GM19099 (cell line): Measurements from ENCODE around the gene NEURL3.

Experiments
- POLR2A ChIP-seq: IDR thresholded peaks from 3 replicates; pipeline ENCODE4 v1.6.1; 2011; ENCODE audit warnings: low read depth; ENCODE audit not compliant: insufficient read length; ENCODE audit errors: extremely low read depth

The NEURL3 gene

DNA sequence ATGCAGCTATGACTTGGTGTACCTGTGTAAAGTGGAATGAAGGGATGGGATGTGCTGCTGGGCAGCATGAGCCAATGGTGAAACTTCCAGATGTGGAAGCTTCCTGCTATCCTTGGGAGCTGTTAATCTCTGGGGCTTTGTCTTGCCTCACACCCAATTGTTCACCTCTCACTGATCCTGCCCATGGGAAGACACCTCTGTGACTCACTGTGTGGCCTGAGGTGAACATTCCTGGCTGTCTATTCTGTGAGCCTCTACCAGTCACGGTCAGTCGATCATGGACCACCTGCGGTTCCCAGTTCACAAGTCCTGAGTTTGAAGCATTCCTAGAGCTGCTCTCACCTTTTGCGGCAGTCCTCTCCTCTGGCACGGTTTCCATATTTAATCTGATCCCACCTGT is 12.1 kb downstream of the NEURL3 start:
- no peak for TF ChIP-seq POLR2A

DNA sequence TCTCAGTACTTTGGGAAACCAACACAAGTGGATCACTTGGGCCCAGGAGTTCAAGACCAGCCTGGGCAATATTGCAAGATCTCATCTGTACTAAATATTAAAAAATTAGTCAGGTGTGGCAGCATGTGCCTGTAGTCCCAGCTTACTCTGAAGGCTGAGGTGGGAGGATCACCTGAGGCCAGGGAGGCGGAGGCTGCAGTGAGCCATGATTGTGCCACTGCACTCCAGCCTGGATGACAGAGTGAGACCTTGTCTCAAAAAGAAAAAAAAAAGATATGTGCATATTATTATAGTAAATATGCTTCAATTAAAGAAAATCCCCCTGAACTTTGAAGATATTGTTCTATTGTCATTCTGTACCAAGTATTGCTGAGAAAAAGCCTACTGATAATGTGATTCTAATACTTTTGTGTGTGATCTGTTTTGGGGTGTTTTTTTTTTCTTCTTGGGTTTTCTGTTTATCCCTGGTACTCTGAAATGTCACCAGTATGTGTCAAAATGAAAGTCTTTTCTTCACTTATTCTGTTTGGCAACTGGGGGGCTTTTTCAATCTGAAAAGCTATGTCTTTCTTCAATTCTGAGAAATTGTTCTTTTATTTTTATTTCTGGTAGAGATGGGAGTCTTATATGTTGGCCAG is 13.2 kb downstream of the NEURL3 start:
- no peak for TF ChIP-seq POLR2A

DNA sequence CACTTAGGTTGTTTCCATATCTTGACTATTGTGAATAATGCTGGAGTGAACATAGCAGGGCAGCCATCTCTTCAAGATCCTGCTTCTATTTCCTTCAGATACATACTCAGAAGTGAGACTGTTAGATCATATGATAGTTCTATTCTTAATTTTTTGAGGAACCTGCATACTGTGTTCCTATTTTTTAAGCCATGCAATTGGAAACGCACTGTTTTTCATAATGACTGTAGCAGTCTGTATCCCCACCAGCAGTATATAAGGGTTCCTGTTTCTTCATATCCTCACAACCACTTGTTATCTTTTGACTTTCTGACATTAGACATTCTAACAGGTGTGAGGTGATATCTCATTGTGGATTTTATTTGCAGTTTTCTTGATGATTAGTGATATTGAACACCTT is 15.5 kb downstream of the NEURL3 start:
- TF ChIP-seq POLR2A, result no peak

DNA sequence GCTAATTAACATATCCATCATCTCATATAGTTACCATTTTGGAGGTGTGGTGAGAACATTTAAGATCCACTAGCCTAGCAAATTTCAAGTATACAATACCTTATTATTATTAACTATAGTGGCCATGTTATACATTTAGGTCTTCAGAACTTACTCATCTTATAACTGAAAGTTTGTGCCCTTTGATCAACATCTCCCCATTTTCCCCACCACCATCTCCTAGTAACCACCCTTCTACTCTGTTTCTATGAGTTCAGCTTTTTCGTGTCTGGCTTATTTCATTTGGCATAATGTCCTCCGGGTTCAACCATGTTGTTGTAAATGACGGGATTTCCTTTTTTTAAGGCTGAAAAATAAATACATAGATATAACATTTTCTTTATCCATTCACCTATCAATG is 15.9 kb downstream of the NEURL3 start:
- no peak for TF ChIP-seq POLR2A

- no peak for TF ChIP-seq POLR2A
Observed at GRCh38 chr2:96486696-96487095, 18.5 kb downstream of the NEURL3 start.

GRCh38 chr2:96485751-96486651 is 19.2 kb downstream of the NEURL3 start:
- TF ChIP-seq POLR2A, result peak; percentile 98

DNA sequence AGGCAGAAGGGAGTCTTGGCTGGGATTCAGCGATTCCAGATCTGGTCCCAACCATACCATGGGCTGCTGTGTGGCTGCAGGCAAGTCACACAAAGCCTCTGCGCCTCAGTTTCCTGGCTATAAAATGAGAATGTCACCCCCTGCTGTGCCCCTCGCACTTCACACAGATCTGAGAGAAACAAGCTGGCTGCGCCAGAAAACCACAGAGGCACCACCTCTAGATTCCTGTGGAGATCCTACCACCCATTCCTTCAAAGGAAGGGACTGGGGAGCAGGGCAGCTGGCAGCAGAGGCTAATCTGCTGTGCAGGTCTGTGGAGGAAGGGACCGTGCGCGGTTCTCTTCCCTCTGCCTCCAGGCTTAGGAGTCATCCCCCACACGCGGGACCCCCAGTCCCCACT is 19.8 kb downstream of the NEURL3 start:
- no peak for TF ChIP-seq POLR2A

DNA sequence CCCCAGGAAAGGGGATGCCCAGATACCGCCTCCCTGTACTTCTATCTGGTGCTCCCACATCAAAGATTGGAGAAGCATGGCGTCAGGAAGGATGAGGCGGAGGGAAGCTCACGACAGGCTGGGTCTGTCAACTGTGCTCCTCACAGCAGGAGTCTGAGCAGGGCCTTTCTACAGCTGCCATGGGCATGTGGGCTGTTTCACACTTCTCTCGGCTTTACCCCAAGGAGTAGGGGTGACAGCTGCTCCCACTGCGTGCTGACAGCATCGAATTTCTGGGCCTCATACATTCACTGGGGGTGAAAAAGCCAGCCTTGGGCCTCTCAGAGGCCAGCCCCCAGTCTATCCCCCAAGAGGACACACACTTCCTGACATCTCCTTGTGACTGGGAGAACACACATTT is 21.1 kb downstream of the NEURL3 start:
- TF ChIP-seq POLR2A, result no peak

- no peak for TF ChIP-seq POLR2A
Observed at GRCh38 chr2:96477458-96477857, 27.7 kb downstream of the NEURL3 start.

DNA sequence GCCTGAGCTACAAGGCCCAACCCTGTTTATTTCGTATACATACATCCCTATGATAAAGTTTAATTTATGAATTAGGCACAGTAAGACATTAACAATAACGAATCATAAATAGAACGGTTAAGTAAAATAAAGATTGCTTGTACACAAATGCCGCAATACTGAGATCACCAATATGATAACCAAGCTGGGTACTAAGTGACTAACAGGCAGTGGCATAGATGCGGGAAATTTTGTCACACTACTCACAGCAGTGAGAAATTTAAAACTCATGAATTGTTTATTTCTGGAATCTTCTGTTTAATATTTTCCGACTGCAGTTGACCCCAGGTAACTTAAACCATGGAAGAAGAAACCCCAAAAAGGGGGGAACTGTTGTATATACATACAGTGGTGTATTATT is 33.4 kb downstream of the NEURL3 start:
- no peak for TF ChIP-seq POLR2A

DNA sequence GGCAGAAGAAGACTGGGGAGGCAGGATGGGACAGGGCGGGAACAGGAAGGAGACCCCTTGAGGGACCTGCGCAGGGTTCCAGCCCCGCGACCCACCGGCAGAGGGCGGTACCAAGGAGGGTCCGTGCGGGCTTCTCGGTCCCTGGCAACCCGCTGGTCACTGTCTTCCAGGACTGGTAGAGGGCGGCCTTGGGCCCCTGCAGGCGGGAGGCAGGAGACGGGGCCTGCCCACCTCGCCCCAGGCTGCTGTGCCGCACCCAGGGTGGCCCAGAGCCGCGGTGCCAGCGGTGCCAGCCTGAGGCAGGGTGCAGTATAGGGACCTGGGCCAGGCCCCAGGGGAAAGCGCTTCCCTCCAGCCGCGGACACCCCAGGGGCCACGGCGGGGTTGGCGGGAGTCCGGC is 34.5 kb downstream of the NEURL3 start:
- TF ChIP-seq POLR2A, result no peak

GRCh38 chr2:96470109-96470508 is 35.0 kb downstream of the NEURL3 start:
- no peak for TF ChIP-seq POLR2A

- no peak for TF ChIP-seq POLR2A
Observed at GRCh38 chr2:96468904-96469303, 36.3 kb downstream of the NEURL3 start.

- TF ChIP-seq POLR2A, result no peak
Observed at GRCh38 chr2:96464651-96465050, 40.5 kb downstream of the NEURL3 start.

- TF ChIP-seq POLR2A, result no peak
Observed at GRCh38 chr2:96464061-96464460, 41.1 kb downstream of the NEURL3 start.

GRCh38 chr2:96463119-96463518 is 42.0 kb downstream of the NEURL3 start:
- no peak for TF ChIP-seq POLR2A
